GM18507 (cell line): ENCODE data around the gene NBPF3.

Experiments used
- DNase-seq: peaks from one replicate; pipeline ENCODE4 v3.0.0; 2011; ENCODE audit warnings: low read depth; ENCODE audit not compliant: insufficient read length; ENCODE audit errors: extremely low spot score
- FAIRE-seq: peaks from 2 replicates; lab custom pipeline; 2011; peaks lifted over from hg19 to GRCh38; lab: Jason Lieb, UNC

Gene NBPF3

DNA sequence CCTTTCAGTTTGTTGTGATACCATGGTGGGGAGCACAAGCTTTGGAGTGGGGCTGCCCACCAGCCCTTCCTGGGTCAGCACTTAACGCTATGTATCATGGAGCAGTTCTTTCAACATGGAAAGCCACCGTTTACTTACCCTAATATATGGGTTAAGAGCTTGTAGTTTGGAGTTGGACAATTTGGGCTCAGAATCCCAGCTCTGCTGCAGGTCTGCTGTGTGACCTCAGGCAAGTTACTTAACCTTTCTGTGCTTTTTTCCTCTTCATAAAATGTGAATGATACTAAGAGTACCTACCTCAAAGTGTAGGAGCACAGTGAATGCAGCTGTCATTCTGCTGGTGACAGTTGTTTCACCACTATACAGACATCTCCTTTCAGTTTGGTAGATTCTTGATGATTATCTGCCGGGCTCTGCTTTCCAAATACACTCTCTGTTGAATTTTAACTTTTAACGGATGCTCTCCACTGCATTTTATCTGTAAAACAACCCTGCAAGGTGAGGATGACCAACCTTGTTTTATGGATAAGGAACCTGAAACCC is 93.1 kb downstream of the NBPF3 start:
- DNase-seq (no peak), FAIRE-seq (no peak)

GRCh38 chr1:21534146-21534545 is 94.2 kb downstream of the NBPF3 start:
- DNase-seq = no peak
- no peak for FAIRE-seq
